Middle frontal gyrus (tissue), 1 donor: Measurements from ENCODE around the gene EDAR.

Experiments
- DNase-seq: peaks from one replicate; pipeline ENCODE4 v3.0.0-alpha.2; 2015; ENCODE audit warnings: low spot score; ENCODE audit errors: extremely low spot score

Gene EDAR

DNA sequence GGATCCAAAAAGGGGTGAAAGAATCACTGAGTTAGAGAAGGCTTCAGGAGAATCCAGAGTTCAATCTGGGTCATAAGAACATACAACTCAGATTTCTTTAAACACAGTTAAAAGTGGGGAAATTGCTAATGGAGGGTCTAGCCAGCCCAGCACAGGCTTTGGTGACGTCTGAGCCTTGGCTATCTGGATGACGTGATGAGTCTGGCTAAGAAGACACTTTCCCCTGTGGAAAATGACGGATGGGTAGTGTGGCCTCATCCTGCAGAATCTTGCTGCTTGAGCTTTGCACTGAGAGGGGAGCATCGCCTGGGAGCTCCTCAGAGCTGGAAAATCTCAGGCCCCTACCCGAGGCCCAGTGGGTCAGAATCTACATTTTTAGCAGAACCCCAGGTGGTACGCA lies 19.2 kb downstream of the EDAR start:
- no peak for DNase-seq

GRCh38 chr2:108968619-108969018 lies 20.4 kb downstream of the EDAR start:
- DNase-seq, result no peak

DNA sequence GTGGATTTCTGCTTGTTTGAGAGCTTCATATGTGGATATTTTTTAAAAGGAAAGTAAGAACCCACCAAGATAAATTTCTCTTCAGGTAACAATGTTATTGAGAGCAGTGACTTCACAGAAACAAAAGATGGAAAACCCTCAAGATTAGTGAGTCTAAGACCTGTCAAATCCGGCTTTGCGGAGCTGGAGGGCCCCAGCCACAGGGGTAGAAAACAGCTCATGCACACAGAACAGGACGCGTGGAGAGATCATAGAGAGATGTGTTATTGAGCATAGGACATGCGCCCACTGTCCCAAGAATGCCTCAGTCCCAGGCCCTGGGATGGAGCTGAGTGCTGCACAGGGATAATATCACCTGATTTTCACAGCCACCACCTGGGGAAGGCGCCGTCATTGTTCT lies 21.3 kb downstream of the EDAR start:
- DNase-seq, result no peak

- no peak for DNase-seq
Observed at GRCh38 chr2:108965540-108966289, 23.3 kb downstream of the EDAR start.

DNA sequence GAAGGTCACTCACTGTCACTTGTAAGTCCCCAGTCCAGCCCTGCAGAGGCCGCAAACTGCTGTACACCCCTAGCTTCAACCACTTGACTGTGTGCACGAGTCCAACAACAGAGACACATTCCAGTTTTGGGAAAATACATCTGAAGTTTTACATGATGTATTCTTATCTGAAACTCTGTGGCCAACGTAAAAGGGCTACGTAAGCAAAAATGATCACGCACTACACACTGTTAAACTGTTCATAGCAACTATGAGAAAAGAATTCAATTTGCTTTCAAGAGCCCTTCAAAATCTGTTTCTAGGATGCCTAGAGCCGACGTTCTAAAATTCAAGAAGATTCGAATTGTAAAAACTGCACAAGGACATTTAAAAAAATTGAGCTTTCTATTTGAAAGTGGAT lies 26.0 kb downstream of the EDAR start:
- DNase-seq, result no peak

DNA sequence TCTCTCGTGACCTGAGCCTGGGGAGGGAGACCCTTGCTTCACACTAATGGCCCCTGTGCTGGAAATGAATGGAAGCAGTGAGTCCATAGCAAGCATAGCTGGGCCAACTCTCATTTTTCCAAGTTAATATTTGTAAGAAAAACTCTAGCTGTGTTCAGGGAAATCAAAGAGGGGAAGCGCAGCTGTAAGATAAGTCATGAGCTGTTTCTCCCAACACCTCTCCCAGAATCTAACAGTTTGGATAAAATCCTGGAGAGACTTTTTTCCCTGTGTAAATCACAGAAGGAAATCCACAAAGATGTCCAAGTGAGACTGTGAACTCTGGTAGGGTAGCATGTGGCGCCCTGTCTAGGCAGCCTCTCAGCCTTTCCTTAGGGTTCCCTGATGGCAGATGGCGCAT lies 27.2 kb downstream of the EDAR start:
- DNase-seq, result no peak

DNA sequence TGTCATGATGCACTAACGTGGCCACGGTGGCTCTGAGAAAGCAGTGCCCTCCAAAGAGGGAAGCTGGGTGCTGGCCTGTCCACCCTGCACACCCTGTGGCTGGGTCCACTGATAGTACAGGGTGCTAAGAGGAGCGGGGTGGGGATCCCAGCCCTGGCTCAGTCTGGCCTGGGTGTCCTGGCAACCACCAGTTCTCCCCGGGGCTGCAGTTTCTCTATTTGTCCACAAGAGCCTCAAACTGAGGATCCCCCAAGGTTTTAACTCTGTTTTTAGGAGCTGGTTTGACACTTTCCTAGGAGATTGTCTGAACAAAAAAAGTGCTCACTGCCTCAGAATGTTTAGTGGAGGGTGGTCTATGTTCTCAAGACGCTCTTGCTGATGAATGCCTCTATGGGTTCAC lies 29.0 kb downstream of the EDAR start:
- DNase-seq, result no peak

DNA sequence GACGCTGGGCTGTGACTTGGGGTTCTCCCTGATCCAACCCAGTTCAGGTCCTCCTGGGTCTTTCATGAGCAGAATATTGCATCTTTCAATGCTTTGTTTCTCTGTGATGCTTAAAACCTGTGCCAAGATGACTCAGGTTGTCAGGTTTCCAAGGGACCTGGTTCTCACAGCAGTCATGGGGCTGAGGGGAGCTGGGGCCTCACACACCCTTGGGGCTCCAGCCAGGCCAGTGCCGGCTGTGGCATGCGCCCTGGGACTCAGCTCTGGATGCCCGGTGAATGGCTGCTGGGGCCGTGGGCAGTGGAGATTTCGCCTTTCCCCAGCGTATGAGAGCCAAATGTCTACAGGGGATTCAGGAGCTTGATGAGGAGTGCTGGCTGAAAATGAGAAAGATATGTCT lies 29.6 kb downstream of the EDAR start:
- DNase-seq, result no peak

- DNase-seq, result no peak
Observed at GRCh38 chr2:108958632-108959341, 30.2 kb downstream of the EDAR start.

GRCh38 chr2:108958002-108958401 lies 31.0 kb downstream of the EDAR start:
- DNase-seq, result no peak

- DNase-seq, result no peak
Observed at GRCh38 chr2:108956375-108956774, 32.6 kb downstream of the EDAR start.

GRCh38 chr2:108950369-108951135 lies 38.5 kb downstream of the EDAR start:
- DNase-seq, result no peak

DNA sequence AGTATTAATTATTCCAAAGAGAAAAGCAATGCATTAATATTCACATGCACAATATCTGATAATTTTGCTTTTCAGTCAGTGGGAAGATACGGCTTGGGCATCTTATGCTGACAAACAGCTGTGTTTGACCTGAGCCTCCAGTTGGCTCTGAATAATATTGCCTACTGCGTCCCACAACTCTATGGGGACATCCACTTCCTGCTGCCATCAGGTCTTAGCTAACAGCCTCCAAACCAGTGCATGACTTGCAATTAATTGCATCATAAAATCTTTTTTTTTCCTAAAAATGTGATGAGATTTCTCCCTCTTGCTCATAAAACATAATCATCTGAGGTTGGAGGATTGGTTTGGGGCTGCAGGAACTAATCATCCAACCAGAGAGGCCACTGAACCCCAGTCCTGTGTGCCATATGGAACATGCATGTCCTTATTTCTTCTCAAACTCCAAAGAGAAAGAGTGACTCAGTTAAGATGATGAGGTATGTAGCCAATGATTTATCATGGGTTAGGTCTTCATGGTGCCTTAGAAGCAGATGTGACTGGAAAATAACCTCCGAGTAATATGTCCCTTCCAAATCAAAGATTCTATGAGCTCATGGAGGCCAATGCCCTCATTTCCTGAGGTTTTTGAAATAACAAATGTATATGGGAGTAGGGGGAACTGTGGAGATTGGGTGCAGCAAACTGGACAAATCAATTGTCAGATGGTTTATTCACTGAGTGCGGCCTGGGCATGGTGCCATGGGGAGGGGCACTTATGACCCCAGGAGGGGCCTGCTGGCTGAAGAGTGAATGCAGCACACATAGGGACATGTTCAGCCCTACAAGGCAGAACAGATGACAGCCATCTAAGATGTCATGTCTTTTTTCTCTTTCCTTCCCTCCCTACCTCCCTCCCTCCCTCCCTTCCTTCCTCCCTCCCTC lies 39.4 kb downstream of the EDAR start:
- DNase-seq, result no peak

- DNase-seq, result no peak
Observed at GRCh38 chr2:108947271-108947907, 41.6 kb downstream of the EDAR start.

DNA sequence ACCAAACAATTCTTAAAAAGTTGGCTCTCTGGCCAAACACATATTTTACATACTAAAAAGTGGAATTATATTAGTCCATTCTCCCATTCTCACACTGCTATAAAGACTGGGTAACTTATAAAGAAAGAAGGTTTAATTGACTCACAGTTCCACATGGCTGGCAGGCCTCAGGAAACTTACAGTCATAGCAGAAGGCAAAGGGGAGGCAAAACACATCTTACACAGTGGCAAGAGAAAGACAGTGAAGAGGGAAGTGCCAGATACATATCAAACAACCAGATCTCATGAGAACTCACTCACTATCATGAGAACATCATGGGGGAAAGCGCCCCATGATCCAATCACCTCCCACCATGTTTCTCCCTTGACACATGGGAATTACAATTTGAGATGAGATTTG lies 42.6 kb downstream of the EDAR start:
- no peak for DNase-seq

- no peak for DNase-seq
Observed at GRCh38 chr2:108945969-108946368, 43.1 kb downstream of the EDAR start.

DNA sequence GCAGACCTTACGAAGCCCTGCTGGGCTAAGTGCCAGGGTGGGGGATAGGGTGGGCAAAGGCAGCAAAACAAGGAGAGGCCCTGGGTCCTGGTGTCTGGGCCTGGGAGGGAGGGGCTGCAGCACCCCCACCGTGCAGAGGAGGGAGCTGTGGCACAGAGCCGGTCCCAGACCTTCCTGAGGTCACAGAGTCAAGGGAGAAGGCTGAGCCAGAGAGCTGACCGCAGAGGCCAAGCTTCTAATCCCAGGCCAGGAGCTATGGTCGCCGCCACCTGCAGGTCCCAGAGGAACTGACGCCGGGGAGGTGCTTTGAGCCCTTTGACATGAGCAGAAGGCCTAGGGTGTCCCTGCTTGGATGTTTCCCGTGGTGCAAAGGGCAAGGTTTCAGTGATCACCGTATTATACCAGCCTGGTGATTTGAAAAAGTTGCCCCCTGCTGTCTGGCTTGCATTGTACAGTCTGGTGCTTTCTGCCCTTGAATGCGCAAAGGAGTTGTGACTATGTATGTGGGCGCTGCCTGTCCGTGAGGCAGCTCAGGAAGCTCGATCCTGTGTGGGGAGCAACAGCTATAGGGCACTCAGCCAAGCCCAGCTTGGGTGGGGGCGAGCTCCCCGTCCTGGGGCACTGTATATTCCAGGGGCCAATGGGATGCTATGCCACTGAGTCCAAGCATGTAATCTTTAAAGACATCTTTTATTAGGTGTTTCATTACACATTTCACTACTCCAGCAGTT lies 44.3 kb downstream of the EDAR start:
- no peak for DNase-seq

GRCh38 chr2:108943751-108944150 lies 45.3 kb downstream of the EDAR start:
- DNase-seq, result no peak

DNA sequence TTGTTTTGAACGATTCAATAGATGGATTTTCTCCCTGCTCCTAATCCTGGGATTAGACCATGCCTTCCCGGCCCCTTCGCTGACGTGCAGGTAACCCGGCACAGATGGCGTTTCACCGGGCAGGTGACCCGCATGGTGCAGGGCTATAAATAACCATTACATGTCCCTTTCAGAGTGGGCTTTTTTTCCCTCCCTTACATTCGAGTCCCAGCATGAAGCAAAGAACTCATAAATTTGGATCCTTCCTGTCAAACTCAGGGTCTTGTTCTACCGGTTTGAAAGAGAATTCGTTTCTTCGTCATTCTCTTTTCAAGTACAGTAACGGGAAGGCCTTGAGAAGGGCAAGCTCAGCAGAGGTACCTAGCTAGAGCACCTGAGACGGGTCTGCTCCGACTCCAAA lies 46.1 kb downstream of the EDAR start:
- no peak for DNase-seq

DNA sequence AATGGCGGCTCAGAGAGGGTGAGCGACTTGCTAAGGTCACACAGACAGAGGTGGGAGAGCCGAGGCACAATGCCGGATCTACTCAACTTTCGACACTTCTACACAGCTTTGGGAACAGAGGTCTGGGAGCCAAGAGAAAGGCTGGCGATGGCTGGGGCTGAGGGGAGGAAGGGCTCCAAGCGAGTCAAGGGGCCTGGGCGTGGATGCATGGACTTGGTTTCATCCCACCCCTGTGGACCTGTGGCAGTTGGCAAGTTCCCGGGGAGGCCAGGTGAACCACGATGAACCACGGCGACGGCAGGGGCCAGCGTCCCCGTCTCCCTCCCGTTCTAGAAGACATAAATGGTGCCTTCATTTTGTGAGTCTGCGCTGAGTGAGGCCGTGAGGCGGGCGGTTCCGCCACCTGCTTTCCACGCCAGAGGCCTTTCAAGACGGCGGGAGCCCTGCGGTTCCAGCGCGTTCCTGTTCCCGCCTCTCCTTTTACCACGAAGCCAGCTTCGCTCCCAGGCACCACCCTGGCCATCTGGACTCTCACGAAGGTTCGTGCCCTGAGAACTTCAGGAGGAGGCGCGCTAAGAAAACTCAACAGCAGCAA lies 46.7 kb downstream of the EDAR start:
- DNase-seq, result no peak
